Activated effector memory CD4-positive, alpha-beta T cell treated with anti-CD3 and anti-CD28 coated beads, Interleukin-2, amount 50 U/mL, for 16 hours (primary cell): ENCODE measurements around the gene TMEM140.
"Not testable (repeated sequence)": the region's sequence is repeated elsewhere in the genome, so short reads cannot be mapped to it uniquely, and the experiment has no call there.

Source experiments
- DNase-seq: peaks from one replicate; pipeline ENCODE4 v3.0.0-alpha.2; 2020

TMEM140 gene

GRCh38 chr7:135147899-135148721 is at the start of gene TMEM140:
TSS of gene TMEM140 (plus strand) at chr7:135148072. CDS start at chr7:135164442, 16,370 bp downstream.
- DNase-seq = peak; percentile 84

GRCh38 chr7:135098391-135098790 is 49.5 kb upstream of the TMEM140 start:
- no peak for DNase-seq

GRCh38 chr7:135100856-135101255 is 47.0 kb upstream of the TMEM140 start:
- DNase-seq = no peak

- no peak for DNase-seq
These were observed 45.5 kb upstream of the TMEM140 start for GRCh38 chr7:135102372-135102771.

GRCh38 chr7:135109562-135109961 is 38.3 kb upstream of the TMEM140 start:
- no peak for DNase-seq

GRCh38 chr7:135109976-135110375 is 37.9 kb upstream of the TMEM140 start:
- no peak for DNase-seq

- no peak for DNase-seq
These were observed 36.5 kb upstream of the TMEM140 start for GRCh38 chr7:135111379-135111778.

- DNase-seq = no peak
These were observed 33.2 kb upstream of the TMEM140 start for GRCh38 chr7:135114622-135115021.

- DNase-seq = no peak
These were observed 30.8 kb upstream of the TMEM140 start for GRCh38 chr7:135117096-135117495.

GRCh38 chr7:135121868-135122267 is 26.0 kb upstream of the TMEM140 start:
- DNase-seq = no peak

- DNase-seq = not testable (repeated sequence)
These were observed 23.2 kb upstream of the TMEM140 start for GRCh38 chr7:135124631-135125030.

- DNase-seq = no peak
These were observed 18.9 kb upstream of the TMEM140 start for GRCh38 chr7:135128931-135129330.

- no peak for DNase-seq
These were observed 18.3 kb upstream of the TMEM140 start for GRCh38 chr7:135129579-135129978.

GRCh38 chr7:135143885-135144668 is 3.8 kb upstream of the TMEM140 start:
- no peak for DNase-seq

- no peak for DNase-seq
These were observed 452 bp upstream of the TMEM140 start for GRCh38 chr7:135147341-135147898.

GRCh38 chr7:135150072-135150782 is 2.4 kb downstream of the TMEM140 start:
- no peak for DNase-seq

- DNase-seq = no peak
These were observed 3.3 kb downstream of the TMEM140 start for GRCh38 chr7:135151132-135151531.

GRCh38 chr7:135151533-135151932 is 3.7 kb downstream of the TMEM140 start:
- DNase-seq = no peak

- no peak for DNase-seq
These were observed 4.6 kb downstream of the TMEM140 start for GRCh38 chr7:135152442-135152841.

- DNase-seq = no peak
These were observed 6.9 kb downstream of the TMEM140 start for GRCh38 chr7:135154734-135155133.

- no peak for DNase-seq
These were observed 8.4 kb downstream of the TMEM140 start for GRCh38 chr7:135156290-135156689.

- DNase-seq = no peak
These were observed 10.3 kb downstream of the TMEM140 start for GRCh38 chr7:135158141-135158655.

- no peak for DNase-seq
These were observed 11.0 kb downstream of the TMEM140 start for GRCh38 chr7:135158874-135159273.
